GM12872 (cell line): Measurements from ENCODE around the gene ADGRV1.

Source experiments
- TF ChIP-seq, protein P1 (sequence below): IDR thresholded peaks from 3 replicates; pipeline ENCODE4 v1.5.1; 2011; ENCODE audit warnings: low read depth, mild to moderate bottlenecking, low read length, moderate library complexity; ENCODE audit not compliant: insufficient read depth

The ADGRV1 gene

DNA sequence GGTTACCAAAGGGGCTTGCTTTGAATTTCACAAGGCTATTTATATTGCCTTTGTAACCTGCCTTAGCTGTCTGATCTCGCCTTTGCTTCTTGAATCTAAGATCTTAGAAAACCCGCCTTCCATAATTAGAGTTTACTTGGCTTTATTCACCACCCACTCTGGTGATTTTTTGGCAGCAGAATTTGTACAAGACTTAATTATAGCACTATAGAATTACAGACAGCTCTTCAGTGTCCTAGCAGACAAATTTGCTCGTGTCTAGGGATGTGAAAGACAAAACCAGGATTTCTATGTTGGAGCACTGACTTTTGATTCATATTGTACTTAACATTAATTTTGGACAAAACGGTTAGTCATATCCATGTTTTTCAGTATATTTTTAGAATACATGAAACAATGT lies 306.6 kb downstream of the ADGRV1 start:
- TF ChIP-seq, protein P1, sequence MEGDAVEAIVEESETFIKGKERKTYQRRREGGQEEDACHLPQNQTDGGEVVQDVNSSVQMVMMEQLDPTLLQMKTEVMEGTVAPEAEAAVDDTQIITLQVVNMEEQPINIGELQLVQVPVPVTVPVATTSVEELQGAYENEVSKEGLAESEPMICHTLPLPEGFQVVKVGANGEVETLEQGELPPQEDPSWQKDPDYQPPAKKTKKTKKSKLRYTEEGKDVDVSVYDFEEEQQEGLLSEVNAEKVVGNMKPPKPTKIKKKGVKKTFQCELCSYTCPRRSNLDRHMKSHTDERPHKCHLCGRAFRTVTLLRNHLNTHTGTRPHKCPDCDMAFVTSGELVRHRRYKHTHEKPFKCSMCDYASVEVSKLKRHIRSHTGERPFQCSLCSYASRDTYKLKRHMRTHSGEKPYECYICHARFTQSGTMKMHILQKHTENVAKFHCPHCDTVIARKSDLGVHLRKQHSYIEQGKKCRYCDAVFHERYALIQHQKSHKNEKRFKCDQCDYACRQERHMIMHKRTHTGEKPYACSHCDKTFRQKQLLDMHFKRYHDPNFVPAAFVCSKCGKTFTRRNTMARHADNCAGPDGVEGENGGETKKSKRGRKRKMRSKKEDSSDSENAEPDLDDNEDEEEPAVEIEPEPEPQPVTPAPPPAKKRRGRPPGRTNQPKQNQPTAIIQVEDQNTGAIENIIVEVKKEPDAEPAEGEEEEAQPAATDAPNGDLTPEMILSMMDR = no peak

DNA sequence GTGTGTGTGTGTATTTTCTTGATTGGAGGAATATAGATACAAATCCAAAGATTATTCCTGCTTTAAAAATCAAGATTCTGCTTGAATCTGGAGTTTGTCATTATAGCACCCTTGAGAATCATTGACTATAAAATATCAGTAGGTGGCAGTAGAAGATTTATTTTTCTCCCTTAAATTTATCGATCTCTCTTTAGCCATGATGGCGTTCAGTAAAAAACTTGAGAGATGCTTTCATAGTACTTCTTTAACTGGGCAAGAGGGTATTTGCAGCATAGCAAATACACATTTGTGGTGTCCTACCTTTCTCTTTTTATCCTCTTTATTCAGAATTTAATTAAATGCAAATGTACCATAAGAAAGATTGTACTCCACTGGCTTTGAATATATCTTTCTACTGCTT lies 307.7 kb downstream of the ADGRV1 start:
- TF ChIP-seq, protein P1 = peak; percentile 32; the same call in 1 of the 3 replicates

DNA sequence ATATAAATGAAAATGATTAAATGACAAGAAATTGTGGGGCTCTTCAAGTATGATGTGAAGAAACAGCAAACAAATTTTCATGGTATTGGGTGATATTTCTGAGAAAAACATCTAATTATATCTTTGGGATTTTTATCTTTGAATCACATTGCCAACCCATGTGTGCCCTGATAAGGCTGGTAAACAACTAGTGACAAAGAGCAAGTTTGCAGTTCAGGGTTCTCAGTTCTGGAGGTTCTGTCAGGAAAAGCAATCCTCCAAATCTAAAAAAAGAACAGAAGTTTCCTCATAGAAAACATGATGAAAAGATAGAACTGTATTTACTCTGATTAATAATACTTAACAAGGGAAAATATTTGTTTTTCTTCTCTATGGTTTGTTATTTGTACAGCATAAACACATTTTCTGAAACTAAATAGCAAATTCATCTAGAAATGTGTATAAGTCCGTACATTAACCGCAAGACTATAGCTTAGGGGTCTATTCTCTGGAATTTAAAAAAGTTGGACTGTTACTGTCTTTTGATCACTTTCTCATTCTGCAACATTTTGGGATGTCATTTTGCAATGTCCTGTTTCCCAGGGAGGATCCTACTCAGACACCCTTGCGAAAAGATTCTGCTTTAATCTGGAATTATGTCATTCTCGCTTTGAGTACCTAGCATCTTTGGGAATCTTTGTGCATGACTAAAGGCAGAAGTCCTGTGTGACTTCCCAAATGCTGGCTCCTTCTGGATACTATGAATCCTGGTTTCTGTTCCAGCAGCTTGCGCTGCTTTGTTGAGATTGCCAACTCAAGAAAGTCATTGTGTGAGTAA lies 308.5 kb downstream of the ADGRV1 start:
- TF ChIP-seq, protein P1 = no peak

DNA sequence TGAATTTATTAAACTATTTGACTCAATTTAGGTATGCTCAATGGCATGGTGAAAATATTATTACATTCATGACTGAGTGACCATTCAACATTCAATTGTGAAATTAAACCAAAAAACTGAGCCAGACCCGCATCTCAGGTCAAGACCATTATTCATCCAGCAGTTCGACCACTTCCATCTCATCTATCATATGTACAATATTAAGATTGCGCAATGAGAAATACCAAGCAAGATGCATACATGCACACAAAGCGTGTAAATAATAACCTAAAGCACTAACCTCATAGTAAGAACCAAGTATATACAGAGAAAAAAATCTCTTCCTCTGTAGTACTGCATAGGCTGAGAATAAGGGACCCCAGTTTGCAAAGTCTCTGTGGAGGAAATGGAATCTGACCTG lies 310.2 kb downstream of the ADGRV1 start:
- TF ChIP-seq, protein P1 = no peak

DNA sequence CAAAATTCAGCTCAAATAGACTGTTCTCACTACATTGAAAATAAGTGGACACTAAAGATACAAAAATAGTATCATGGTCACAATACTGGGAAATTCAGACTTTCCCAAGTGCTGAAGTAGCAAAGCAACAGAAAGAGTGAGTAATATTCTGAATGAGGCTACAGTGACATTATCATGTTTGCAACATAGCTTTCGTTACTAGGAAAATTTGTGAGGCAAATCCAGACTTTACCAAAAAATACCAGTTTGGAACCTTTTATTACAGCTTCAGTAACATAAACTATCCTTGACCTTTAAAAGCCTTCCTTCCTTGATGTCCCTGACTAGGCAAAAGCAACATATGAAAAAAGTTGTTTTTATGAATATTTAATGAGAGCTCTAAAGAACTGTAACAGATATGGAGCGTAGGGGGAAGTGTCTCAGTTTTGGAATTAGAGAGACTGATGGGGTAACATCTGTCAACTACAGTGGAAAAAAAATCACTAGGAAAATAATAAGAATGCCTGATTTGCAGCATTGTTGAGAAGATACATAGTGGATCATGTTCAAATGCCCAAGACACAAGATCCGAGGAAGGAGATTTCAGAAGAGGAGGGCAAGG lies 312.9 kb downstream of the ADGRV1 start:
- TF ChIP-seq, protein P1 = no peak

DNA sequence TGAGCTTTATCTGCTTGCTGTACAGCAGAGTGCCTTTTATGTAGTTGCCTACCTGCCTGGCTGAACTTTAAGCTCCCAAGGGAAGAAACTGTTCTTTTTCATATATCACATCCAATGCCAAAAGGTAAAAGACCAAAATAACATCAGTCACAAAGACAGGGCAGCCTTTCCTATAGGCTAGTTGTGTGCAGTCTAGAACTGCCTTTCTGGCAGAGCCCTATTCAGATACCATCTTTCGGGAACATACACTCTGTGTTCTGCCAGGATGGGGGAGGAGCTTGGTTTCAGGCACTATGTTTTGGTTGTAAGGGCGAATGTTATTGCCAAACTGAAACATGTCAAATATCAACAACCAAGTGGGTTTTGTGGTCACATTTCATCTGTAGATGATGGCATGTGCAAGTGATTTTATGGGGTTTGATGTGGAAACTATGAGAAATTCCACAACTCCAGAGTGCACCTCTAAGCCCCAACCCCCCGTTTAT lies 314.5 kb downstream of the ADGRV1 start:
- TF ChIP-seq, protein P1 = no peak

DNA sequence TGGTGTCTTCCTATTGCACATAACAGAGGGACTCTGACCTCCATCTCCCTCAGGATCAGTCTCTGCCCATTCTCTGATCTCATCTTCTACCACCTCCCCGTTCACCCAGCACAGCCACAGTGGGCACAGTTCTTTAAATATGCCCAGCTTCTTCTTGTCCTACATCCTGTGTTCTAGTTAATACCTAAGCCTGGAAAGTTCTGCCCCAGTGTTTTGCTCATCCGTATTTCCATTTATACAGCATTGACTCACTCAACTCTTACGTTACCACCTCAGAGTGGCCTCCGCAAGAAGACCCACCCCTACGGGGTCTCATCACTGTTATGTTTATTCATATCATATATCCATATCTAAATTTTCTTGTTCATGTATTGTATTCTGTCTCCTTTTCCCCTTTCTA lies 315.5 kb downstream of the ADGRV1 start:
- TF ChIP-seq, protein P1 = no peak
